KMS-11 (cell line): ENCODE measurements around the gene PDZRN3.

ENCODE experiments used
- H2AFZ ChIP-seq: fragments of 200-600 bp; sonication (generic); 2 replicates; pipeline ENCODE4 v1.6.1; 2016; ENCODE audit warnings: antibody characterized with exemption, mixed run types, low read depth
- H3K27ac ChIP-seq: fragments of 200-600 bp; sonication (generic); 2 replicates; pipeline ENCODE4 v1.6.1; 2016; ENCODE audit warnings: mild to moderate bottlenecking, mixed run types
- H3K27me3 ChIP-seq: fragments of 200-600 bp; sonication (generic); 2 replicates; pipeline ENCODE4 v1.6.1; 2017; ENCODE audit warnings: mild to moderate bottlenecking, low read depth, mixed run types, moderate library complexity; ENCODE audit not compliant: insufficient read depth
- H3K36me3 ChIP-seq: fragments of 200-600 bp; sonication (generic); 2 replicates; pipeline ENCODE4 v1.6.1; 2017; ENCODE audit warnings: mild to moderate bottlenecking, mixed run types; ENCODE audit not compliant: insufficient read depth
- H3K4me1 ChIP-seq: fragments of 200-600 bp; sonication (generic); 2 replicates; pipeline ENCODE4 v1.6.1; 2016; ENCODE audit warnings: mild to moderate bottlenecking, low read depth, mixed run types; ENCODE audit not compliant: poor library complexity, severe bottlenecking
- H3K4me2 ChIP-seq: fragments of 200-600 bp; sonication (generic); 2 replicates; pipeline ENCODE4 v1.7.0; 2016; ENCODE audit warnings: mild to moderate bottlenecking, mixed run types
- H3K4me3 ChIP-seq: fragments of 200-600 bp; sonication (generic); IDR thresholded peaks from 2 replicates; pipeline ENCODE4 v1.6.1; 2017; ENCODE audit warnings: low read depth, low read length, mixed read lengths; ENCODE audit not compliant: insufficient read depth
- H3K79me2 ChIP-seq: fragments of 200-600 bp; sonication (generic); 2 replicates; pipeline ENCODE4 v1.6.1; 2016; ENCODE audit warnings: low read depth, mixed run types; ENCODE audit not compliant: insufficient read depth
- H3K9ac ChIP-seq: fragments of 200-600 bp; sonication (generic); 2 replicates; pipeline ENCODE4 v1.6.1; 2016; ENCODE audit warnings: mild to moderate bottlenecking, mixed run types
- H4K20me1 ChIP-seq: fragments of 200-600 bp; sonication (generic); 2 replicates; pipeline ENCODE4 v1.6.1; 2016; ENCODE audit warnings: mild to moderate bottlenecking, mixed run types; ENCODE audit not compliant: insufficient read depth
- CTCF ChIP-seq: fragments of 200-600 bp; sonication (generic); conservative IDR thresholded peaks from 2 replicates; pipeline ENCODE4 v1.6.1; 2017; ENCODE audit warnings: low read depth, mild to moderate bottlenecking, antibody characterized with exemption, low read length, moderate library complexity, mixed read lengths

Gene PDZRN3

GRCh38 chr3:73349657-73350056, 275.1 kb downstream of the PDZRN3 start:
- H4K20me1 ChIP-seq, result no peaks in the 10 kb centered on the region
- no peaks in the 10 kb centered on the region for H3K79me2 ChIP-seq
- no peaks in the 10 kb centered on the region for H3K36me3 ChIP-seq
- H2AFZ ChIP-seq, result no peak overlapping the region
- no peak for TF ChIP-seq CTCF
- no peak overlapping the region for H3K27ac ChIP-seq
- no peak overlapping the region for H3K9ac ChIP-seq
- H3K4me2 ChIP-seq, result no peak overlapping the region
- H3K27me3 ChIP-seq, result no peaks in the 10 kb centered on the region
- H3K4me3 ChIP-seq, result no peak overlapping the region
- H3K4me1 ChIP-seq, result no peaks in the 10 kb centered on the region

GRCh38 chr3:73342077-73342476, 282.7 kb downstream of the PDZRN3 start:
- H3K4me2 ChIP-seq, result no peak overlapping the region
- no peaks in the 10 kb centered on the region for H3K36me3 ChIP-seq
- no peak overlapping the region for H3K27ac ChIP-seq
- no peaks in the 10 kb centered on the region for H3K79me2 ChIP-seq
- H3K9ac ChIP-seq, result no peak overlapping the region
- no peak for TF ChIP-seq CTCF
- no peak overlapping the region for H3K4me3 ChIP-seq
- H3K4me1 ChIP-seq, result no peaks in the 10 kb centered on the region
- no peak overlapping the region for H2AFZ ChIP-seq
- no peaks in the 10 kb centered on the region for H4K20me1 ChIP-seq
- no peaks in the 10 kb centered on the region for H3K27me3 ChIP-seq

GRCh38 chr3:73341272-73341935, 283.3 kb downstream of the PDZRN3 start:
- TF ChIP-seq CTCF, result no peak

GRCh38 chr3:73332558-73332957, 292.2 kb downstream of the PDZRN3 start:
- Histone ChIP-seq H3K9ac (no peak overlapping the region), H2AFZ (no peak overlapping the region), H3K27me3 (no peaks in the 10 kb centered on the region), H3K4me2 (no peak overlapping the region), H3K4me3 (no peak overlapping the region), H3K27ac (no peak overlapping the region), H4K20me1 (no peaks in the 10 kb centered on the region), H3K36me3 (no peaks in the 10 kb centered on the region), H3K79me2 (no peaks in the 10 kb centered on the region), H3K4me1 (no peaks in the 10 kb centered on the region)
- TF ChIP-seq CTCF, result no peak

More at GRCh38 chr3:73341272-73341935, 283.3 kb downstream of the PDZRN3 start:
- Histone ChIP-seq H3K27ac (no peak overlapping the region), H2AFZ (no peak overlapping the region), H3K4me1 (no peaks in the 10 kb centered on the region), H3K4me3 (no peak overlapping the region), H4K20me1 (no peaks in the 10 kb centered on the region), H3K9ac (no peak overlapping the region), H3K4me2 (no peak overlapping the region), H3K36me3 (no peaks in the 10 kb centered on the region), H3K27me3 (no peaks in the 10 kb centered on the region), H3K79me2 (no peaks in the 10 kb centered on the region)
